ENCODE results near the gene ELL3. TPM values are rescaled to one million over a fixed set of nuclear protein-coding genes. Genes with fewer than 3 reads are reported as not detected.

Gene ELL3
- total RNA-seq, 2 donors from 2014 or later, result 0.54 to 1.4 TPM

Other genes with a start within 250 kb of the ELL3 start
- gene PPIP5K1, start 186.8 kb downstream of the ELL3 start, total RNA-seq, result 10 to 100 TPM; 20.2 to 43.6 TPM
- gene CKMT1B, start 182.9 kb downstream of the ELL3 start, total RNA-seq, result under 1 TPM in 1 of 2 donors, not detected in 1; 0.32 TPM
- gene STRC, start 158.2 kb downstream of the ELL3 start, total RNA-seq, result 1 to 10 TPM; 1.1 to 4.4 TPM
- 1 to 10 TPM; 2.5 to 8.8 TPM for gene CATSPER2, start 128.1 kb downstream of the ELL3 start, total RNA-seq
- under 1 TPM in 1 of 2 donors, not detected in 1; 0.28 TPM for gene CKMT1A, start 83.1 kb downstream of the ELL3 start, total RNA-seq
- gene PDIA3, start 30.5 kb downstream of the ELL3 start, total RNA-seq, result 100 to 1,000 TPM; 193 to 253 TPM
- 100 to 1,000 TPM; 521 to 550 TPM for gene SERF2, start 15.4 kb upstream of the ELL3 start, total RNA-seq
- under 1 TPM; 0.17 to 0.24 TPM for gene SERINC4, start 23.3 kb upstream of the ELL3 start, total RNA-seq
- gene HYPK, start 23.6 kb upstream of the ELL3 start, total RNA-seq, result 10 to 100 TPM; 15.6 to 17.5 TPM
- 10 to 100 TPM; 46.5 to 63.4 TPM for gene MFAP1, start 47.7 kb upstream of the ELL3 start, total RNA-seq
- 10 to 100 TPM; 73.0 to 86.2 TPM for gene WDR76, start 50.0 kb upstream of the ELL3 start, total RNA-seq